ENCODE measurements around the gene RBM4B. TPM values are rescaled to one million over a fixed set of nuclear protein-coding genes. Genes with fewer than 3 reads are reported as not detected.
A peak's percentile ranks its signal among the peaks of the same experiment; 100 is the strongest.

The RBM4B gene
- total and polyA plus RNA-seq, 2 of the 13 experiments (the other 11 are each of a cell fraction or from before 2014, with no cell fraction given), result 25.8 to 32.4 TPM

DNA sequence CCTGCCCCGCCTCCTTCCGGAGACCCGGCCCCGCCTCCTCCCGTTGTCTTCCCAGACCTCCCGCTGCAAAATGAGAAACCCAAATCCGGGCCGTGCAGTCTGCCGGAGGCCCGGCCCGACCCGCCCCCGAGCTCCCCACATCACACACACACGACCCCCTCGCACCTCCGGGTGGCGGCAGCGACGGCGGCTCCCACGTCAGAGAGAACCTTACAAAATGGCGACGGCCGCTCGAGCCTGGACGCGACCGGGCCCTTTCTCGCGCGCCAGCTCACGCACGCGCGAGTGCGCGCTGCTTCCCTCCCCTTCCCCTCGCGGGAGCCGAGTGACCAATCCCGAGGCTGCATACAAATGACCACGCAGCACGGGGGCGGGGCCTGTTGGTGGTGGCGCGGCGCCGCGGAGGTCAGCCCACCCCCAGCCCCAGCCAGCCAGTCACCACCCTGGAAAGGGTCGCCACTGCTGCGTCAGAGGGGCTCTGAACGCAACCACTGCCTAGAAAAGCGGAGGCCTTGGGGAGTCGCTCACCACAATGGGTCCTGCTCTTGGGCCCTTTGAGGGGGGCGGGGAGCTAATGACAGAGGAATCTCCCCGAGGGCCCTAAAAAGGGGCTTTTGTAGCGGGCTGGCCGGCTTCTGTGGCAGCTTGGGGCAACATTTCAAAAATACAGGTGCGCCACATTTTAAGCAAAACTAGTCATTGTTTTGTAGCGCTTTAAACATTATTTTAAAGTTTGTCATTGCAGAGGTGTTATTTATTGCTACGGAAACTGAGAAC, at the start of gene RBM4B (continued):
- TF ChIP-seq ZNF564 (CRISPR knock-in tag; IDR thresholded peaks at IDR 0.05), result no peak; the same call in 1 of the 2 replicates
- no peak for TF ChIP-seq ZFP36 (IDR thresholded peaks at IDR 0.05; ENCODE audit: borderline replicate concordance, low read depth, low read length, partially characterized antibody)
- TF ChIP-seq CC2D1A (CRISPR knock-in tag; IDR thresholded peaks at IDR 0.05), result no peak
- TF ChIP-seq HHEX (CRISPR knock-in tag; IDR thresholded peaks at IDR 0.05), result no peak
- TF ChIP-seq ZNF24 (IDR thresholded peaks at IDR 0.05), result no peak
- TF ChIP-seq, protein P1, sequence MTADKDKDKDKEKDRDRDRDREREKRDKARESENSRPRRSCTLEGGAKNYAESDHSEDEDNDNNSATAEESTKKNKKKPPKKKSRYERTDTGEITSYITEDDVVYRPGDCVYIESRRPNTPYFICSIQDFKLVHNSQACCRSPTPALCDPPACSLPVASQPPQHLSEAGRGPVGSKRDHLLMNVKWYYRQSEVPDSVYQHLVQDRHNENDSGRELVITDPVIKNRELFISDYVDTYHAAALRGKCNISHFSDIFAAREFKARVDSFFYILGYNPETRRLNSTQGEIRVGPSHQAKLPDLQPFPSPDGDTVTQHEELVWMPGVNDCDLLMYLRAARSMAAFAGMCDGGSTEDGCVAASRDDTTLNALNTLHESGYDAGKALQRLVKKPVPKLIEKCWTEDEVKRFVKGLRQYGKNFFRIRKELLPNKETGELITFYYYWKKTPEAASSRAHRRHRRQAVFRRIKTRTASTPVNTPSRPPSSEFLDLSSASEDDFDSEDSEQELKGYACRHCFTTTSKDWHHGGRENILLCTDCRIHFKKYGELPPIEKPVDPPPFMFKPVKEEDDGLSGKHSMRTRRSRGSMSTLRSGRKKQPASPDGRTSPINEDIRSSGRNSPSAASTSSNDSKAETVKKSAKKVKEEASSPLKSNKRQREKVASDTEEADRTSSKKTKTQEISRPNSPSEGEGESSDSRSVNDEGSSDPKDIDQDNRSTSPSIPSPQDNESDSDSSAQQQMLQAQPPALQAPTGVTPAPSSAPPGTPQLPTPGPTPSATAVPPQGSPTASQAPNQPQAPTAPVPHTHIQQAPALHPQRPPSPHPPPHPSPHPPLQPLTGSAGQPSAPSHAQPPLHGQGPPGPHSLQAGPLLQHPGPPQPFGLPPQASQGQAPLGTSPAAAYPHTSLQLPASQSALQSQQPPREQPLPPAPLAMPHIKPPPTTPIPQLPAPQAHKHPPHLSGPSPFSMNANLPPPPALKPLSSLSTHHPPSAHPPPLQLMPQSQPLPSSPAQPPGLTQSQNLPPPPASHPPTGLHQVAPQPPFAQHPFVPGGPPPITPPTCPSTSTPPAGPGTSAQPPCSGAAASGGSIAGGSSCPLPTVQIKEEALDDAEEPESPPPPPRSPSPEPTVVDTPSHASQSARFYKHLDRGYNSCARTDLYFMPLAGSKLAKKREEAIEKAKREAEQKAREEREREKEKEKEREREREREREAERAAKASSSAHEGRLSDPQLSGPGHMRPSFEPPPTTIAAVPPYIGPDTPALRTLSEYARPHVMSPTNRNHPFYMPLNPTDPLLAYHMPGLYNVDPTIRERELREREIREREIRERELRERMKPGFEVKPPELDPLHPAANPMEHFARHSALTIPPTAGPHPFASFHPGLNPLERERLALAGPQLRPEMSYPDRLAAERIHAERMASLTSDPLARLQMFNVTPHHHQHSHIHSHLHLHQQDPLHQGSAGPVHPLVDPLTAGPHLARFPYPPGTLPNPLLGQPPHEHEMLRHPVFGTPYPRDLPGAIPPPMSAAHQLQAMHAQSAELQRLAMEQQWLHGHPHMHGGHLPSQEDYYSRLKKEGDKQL (CRISPR knock-in tag; IDR thresholded peaks at IDR 0.05; ENCODE audit: low read depth), result no peak
- no peak for TF ChIP-seq JUNB (CRISPR knock-in tag; IDR thresholded peaks at IDR 0.05; ENCODE audit: borderline replicate concordance)
- TF ChIP-seq NR2F6 (IDR thresholded peaks at IDR 0.05), result no peak; the same call in none of the 2 replicates
- TF ChIP-seq NR2F6 (CRISPR knock-in tag; IDR thresholded peaks at IDR 0.05), result peak; percentile 34; the same call in 1 of the 2 replicates
- TF ChIP-seq MAF1 (CRISPR knock-in tag; IDR thresholded peaks at IDR 0.05; ENCODE audit: borderline replicate concordance), result peak; percentile 61; the same call in 1 of the 2 replicates
- peak; percentile 77 for TF ChIP-seq ZNF407 (CRISPR knock-in tag; IDR thresholded peaks at IDR 0.05; ENCODE audit: not compliant biosample characterization)
- TF ChIP-seq ZNF781 (CRISPR knock-in tag; IDR thresholded peaks at IDR 0.05; ENCODE audit: borderline replicate concordance, not compliant biosample characterization), result no peak
- TF ChIP-seq ZNF790 (CRISPR knock-in tag; IDR thresholded peaks at IDR 0.05; ENCODE audit: borderline replicate concordance), result peak; percentile 48; the same call in 1 of the 2 replicates
- TF ChIP-seq U2AF2 (IDR thresholded peaks at IDR 0.05; ENCODE audit: low read depth, low read length), result no peak

All from HepG2 (cell line).